Endodermal cell (in vitro differentiated cells): ENCODE results near the gene TOMM40. TPM values are rescaled to one million over a fixed set of nuclear protein-coding genes. Genes with fewer than 3 reads are reported as not detected.

Experiments used
- DNase-seq: peaks from one replicate; pipeline ENCODE4 v3.0.0-alpha.2; 2017
- H3K27ac ChIP-seq: 2 replicates; pipeline ENCODE4 v1.5.1; 2013; ENCODE audit warnings: mild to moderate bottlenecking, low read depth, low read length, moderate library complexity
- H3K27me3 ChIP-seq: 2 replicates; pipeline ENCODE4 v1.6.1; 2013; ENCODE audit warnings: mild to moderate bottlenecking, low read length, moderate library complexity; ENCODE audit not compliant: insufficient read depth, control insufficient read depth, poor library complexity, severe bottlenecking
- H3K36me3 ChIP-seq: 2 replicates; pipeline ENCODE4 v1.7.0; 2013; ENCODE audit warnings: mild to moderate bottlenecking, low read length, moderate library complexity; ENCODE audit not compliant: control insufficient read depth, insufficient read depth
- H3K4me1 ChIP-seq: one replicate; pipeline ENCODE4 v1.7.0; 2013; ENCODE audit warnings: low read length; ENCODE audit not compliant: control insufficient read depth, insufficient read depth
- H3K4me3 ChIP-seq: 2 replicates; pipeline ENCODE4 v1.5.1; 2013; ENCODE audit warnings: mild to moderate bottlenecking, low read length, moderate library complexity
- H3K9ac ChIP-seq: 2 replicates; pipeline ENCODE4 v1.6.1; 2013; ENCODE audit warnings: mild to moderate bottlenecking, low read length, moderate library complexity; ENCODE audit not compliant: poor library complexity, severe bottlenecking; ENCODE audit errors: extremely low read depth
- H3K9me3 ChIP-seq: 2 replicates; pipeline ENCODE4 v1.6.1; 2013; ENCODE audit warnings: mild to moderate bottlenecking, low read length, moderate library complexity; ENCODE audit not compliant: control insufficient read depth
- H3K27ac Mint-ChIP-seq: 2 replicates; pipeline ENCODE4 v1.8.0; 2020; ENCODE audit warnings: mixed read lengths
- H3K27me3 Mint-ChIP-seq: 2 replicates; pipeline ENCODE4 v1.8.0; 2021; ENCODE audit warnings: mild to moderate bottlenecking, mixed read lengths; ENCODE audit not compliant: insufficient read depth
- H3K36me3 Mint-ChIP-seq: 2 replicates; pipeline ENCODE4 v1.8.0; 2020; ENCODE audit warnings: low read depth, mixed read lengths
- H3K4me1 Mint-ChIP-seq: 2 replicates; pipeline ENCODE4 v1.8.0; 2020; ENCODE audit warnings: mixed read lengths
- H3K4me3 Mint-ChIP-seq: 2 replicates; pipeline ENCODE4 v1.8.0; 2020; ENCODE audit warnings: mild to moderate bottlenecking, moderate library complexity, mixed read lengths
- H3K9me3 Mint-ChIP-seq: 2 replicates; pipeline ENCODE4 v1.8.0; 2020; ENCODE audit warnings: mild to moderate bottlenecking, mixed read lengths
- CTCF ChIP-seq: fragments of 200-600 bp; sonication (generic); conservative IDR thresholded peaks from 2 replicates; pipeline ENCODE4 v1.5.0; 2021; ENCODE audit warnings: antibody characterized with exemption, mild to moderate bottlenecking
- WGBS, 2 experiments: methylation state at CpG; one replicate each; pipeline versions ENCODE4 v1.1.5 to v1.1.7; 2013; ENCODE audit warnings: missing lambda C conversion rate in 2 of 2, mixed read lengths in 1 of 2; ENCODE audit not compliant: insufficient coverage in 1 of 2, insufficient read length in 1 of 2; 5-methylcytosine and 5-hydroxymethylcytosine counted together
- total RNA-seq, 2 donors: library from RNA; stranded (reverse); fragmentation: NEBNext Ultra II Directional in 1 of 2; extraction: Animal tissue kit (Norgen Biotek cat#: 25700) in 1 of 2; gene quantifications; 2 replicates in 1 of 2; 3 replicates in 1 of 2; pipeline ENCODE4 v1.2.1, GENCODE V29; 2021

TOMM40 gene
- total RNA-seq, 2 donors from 2014 or later, result 88.1 to 93.8 TPM

DNA sequence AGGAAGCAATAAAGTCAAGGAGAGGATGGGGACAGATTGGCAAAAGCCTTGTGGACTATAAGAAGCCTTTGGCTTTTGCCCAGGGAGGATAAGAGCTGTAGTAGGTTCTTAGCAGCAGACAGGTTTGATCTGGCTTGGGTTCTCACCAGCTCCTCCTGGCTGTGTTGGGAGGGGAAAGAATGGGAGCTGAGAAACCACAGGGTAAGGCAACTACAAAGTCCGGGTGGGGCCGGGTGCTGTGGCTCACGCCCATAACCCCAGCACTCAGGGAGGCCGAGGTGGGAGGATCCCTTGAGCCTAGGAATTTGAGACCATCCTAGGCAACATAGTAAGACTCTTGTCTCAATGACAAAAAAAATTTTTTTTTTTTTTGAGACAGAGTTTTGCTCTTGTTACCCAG lies 24.4 kb upstream of the TOMM40 start:
- no peak overlapping the region for H3K4me3 ChIP-seq
- DNase-seq, result no peak
- no peak for TF ChIP-seq CTCF
- H3K4me1 Mint-ChIP-seq, result no peaks in the 10 kb centered on the region
- H3K4me1 ChIP-seq, result no peaks in the 10 kb centered on the region
- H3K9me3 ChIP-seq, result no peaks in the 10 kb centered on the region
- no peak overlapping the region for H3K4me3 Mint-ChIP-seq
- H3K36me3 ChIP-seq, result peaks cover 81% of the 10 kb centered on the region
- H3K36me3 Mint-ChIP-seq, result peaks cover 66% of the 10 kb centered on the region
- H3K27me3 Mint-ChIP-seq, result no peaks in the 10 kb centered on the region
- H3K27ac Mint-ChIP-seq, result peak overlapping the region; percentile 39
- no peak overlapping the region for H3K27ac ChIP-seq
- H3K9me3 Mint-ChIP-seq, result no peaks in the 10 kb centered on the region
- no peak overlapping the region for H3K9ac ChIP-seq
- H3K27me3 ChIP-seq, result no peaks in the 10 kb centered on the region
- 90 to 95% methylated on average over 4 of the region's 4 CpGs for WGBS, 2 experiments

GRCh38 chr19:44867578-44867977 lies 23.5 kb upstream of the TOMM40 start:
- 89 to 92% methylated on average over 10 to 12 of the region's 12 CpGs for WGBS, 2 experiments
- peaks cover 68% of the 10 kb centered on the region for H3K36me3 Mint-ChIP-seq
- no peaks in the 10 kb centered on the region for H3K27me3 Mint-ChIP-seq
- no peak overlapping the region for H3K4me3 Mint-ChIP-seq
- no peak for TF ChIP-seq CTCF
- peak overlapping the region; percentile 1 for H3K27ac Mint-ChIP-seq
- no peaks in the 10 kb centered on the region for H3K4me1 Mint-ChIP-seq
- H3K4me1 ChIP-seq, result no peaks in the 10 kb centered on the region
- H3K36me3 ChIP-seq, result peaks cover 81% of the 10 kb centered on the region
- no peak overlapping the region for H3K27ac ChIP-seq
- H3K27me3 ChIP-seq, result no peaks in the 10 kb centered on the region
- no peaks in the 10 kb centered on the region for H3K9me3 Mint-ChIP-seq
- H3K9me3 ChIP-seq, result no peaks in the 10 kb centered on the region
- no peak overlapping the region for H3K9ac ChIP-seq
- DNase-seq, result no peak
- H3K4me3 ChIP-seq, result no peak overlapping the region

- 94 to 98% methylated on average over 9 to 13 of the region's 13 CpGs for WGBS, 2 experiments
- Histone ChIP-seq H3K36me3 (peaks cover 91% of the 10 kb centered on the region), H3K27ac (no peak overlapping the region), H3K9ac (no peak overlapping the region), H3K4me3 (no peak overlapping the region), H3K9me3 (no peaks in the 10 kb centered on the region), H3K4me1 (no peaks in the 10 kb centered on the region), H3K27me3 (no peaks in the 10 kb centered on the region)
- Mint-ChIP-seq H3K4me3 (no peak overlapping the region), H3K9me3 (no peaks in the 10 kb centered on the region), H3K36me3 (peaks cover 83% of the 10 kb centered on the region), H3K27me3 (no peaks in the 10 kb centered on the region), H3K27ac (peak overlapping the region; percentile 83), H3K4me1 (no peaks in the 10 kb centered on the region)
- DNase-seq, result no peak
- TF ChIP-seq CTCF, result no peak
These were observed 21.2 kb upstream of the TOMM40 start for GRCh38 chr19:44869733-44870470.
